ENCODE results near the gene CDK5RAP2.

DNA sequence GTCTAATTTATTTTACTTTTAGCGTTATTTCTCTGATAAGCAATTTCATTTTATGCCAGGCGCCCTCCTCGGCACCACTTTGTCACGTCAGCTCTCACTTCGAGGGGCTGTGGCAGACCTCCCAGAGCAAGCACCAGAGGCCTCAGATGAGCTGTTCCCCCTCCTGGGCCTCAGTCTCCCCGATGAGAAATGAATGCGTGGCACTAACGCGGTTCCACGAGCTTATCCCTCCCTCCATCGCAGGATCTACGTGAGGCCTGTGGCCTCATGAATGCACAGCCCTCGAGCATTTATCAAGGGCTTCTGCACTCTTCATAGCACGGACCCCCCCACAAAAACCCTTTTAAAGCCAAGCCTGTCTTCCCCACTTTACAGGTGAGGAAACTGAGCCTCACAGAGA is 205.2 kb downstream of the CDK5RAP2 start:
- TF ChIP-seq, protein P1, sequence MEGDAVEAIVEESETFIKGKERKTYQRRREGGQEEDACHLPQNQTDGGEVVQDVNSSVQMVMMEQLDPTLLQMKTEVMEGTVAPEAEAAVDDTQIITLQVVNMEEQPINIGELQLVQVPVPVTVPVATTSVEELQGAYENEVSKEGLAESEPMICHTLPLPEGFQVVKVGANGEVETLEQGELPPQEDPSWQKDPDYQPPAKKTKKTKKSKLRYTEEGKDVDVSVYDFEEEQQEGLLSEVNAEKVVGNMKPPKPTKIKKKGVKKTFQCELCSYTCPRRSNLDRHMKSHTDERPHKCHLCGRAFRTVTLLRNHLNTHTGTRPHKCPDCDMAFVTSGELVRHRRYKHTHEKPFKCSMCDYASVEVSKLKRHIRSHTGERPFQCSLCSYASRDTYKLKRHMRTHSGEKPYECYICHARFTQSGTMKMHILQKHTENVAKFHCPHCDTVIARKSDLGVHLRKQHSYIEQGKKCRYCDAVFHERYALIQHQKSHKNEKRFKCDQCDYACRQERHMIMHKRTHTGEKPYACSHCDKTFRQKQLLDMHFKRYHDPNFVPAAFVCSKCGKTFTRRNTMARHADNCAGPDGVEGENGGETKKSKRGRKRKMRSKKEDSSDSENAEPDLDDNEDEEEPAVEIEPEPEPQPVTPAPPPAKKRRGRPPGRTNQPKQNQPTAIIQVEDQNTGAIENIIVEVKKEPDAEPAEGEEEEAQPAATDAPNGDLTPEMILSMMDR (optimal IDR thresholded peaks at IDR 0.05 in 1 of 3, IDR thresholded peaks at IDR 0.05 in 1 of 3, conservative IDR thresholded peaks at IDR 0.05 in 1 of 3; ENCODE audit: extremely low read depth in 1 of 3, insufficient read depth in 2 of 3, low read length in 3 of 3), result no peak
- no peak for TF ChIP-seq EZH2 (IDR thresholded peaks at IDR 0.05; ENCODE audit: low read length)
